T-helper 17 cell (primary cell): ENCODE measurements around the gene MAT1A. TPM values are rescaled to one million over a fixed set of nuclear protein-coding genes. Genes with fewer than 3 reads are reported as not detected.
"Not testable (repeated sequence)": the region's sequence is repeated elsewhere in the genome, so short reads cannot be mapped to it uniquely, and the experiment has no call there.

ENCODE experiments used
- ATAC-seq: fragments of 150-1000 bp; cut with Tn5 transposase; 2 replicates; pipeline ENCODE4 v1.10.0; 2021; ENCODE audit warnings: mild to moderate bottlenecking, moderate library complexity
- DNase-seq, 3 donors: peaks; one replicate each; pipeline versions ENCODE4 v3.0.0 to v3.0.0-alpha.2; 2020 to 2021
- H3K9me3 ChIP-seq: one replicate; pipeline ENCODE4 v1.7.0; 2013; ENCODE audit warnings: low read length, mild to moderate bottlenecking; ENCODE audit not compliant: control insufficient read depth, poor library complexity, severe bottlenecking
- H3K27ac Mint-ChIP-seq: one replicate; pipeline ENCODE4 v1.8.0; 2022; ENCODE audit warnings: mild to moderate bottlenecking, moderate library complexity, mixed read lengths
- H3K27me3 Mint-ChIP-seq: one replicate; pipeline ENCODE4 v1.8.0; 2022; ENCODE audit warnings: mixed read lengths
- H3K36me3 Mint-ChIP-seq: one replicate; pipeline ENCODE4 v1.8.0; 2022; ENCODE audit warnings: low read depth, mixed read lengths
- H3K4me1 Mint-ChIP-seq: one replicate; pipeline ENCODE4 v1.8.0; 2022; ENCODE audit warnings: mild to moderate bottlenecking, mixed read lengths
- H3K4me3 Mint-ChIP-seq: one replicate; pipeline ENCODE4 v1.8.0; 2022; ENCODE audit warnings: mild to moderate bottlenecking, moderate library complexity, mixed read lengths
- total RNA-seq, 4 donors: library from RNA in 2 of 4; stranded (reverse) in 2 of 4; gene quantifications; one replicate each; pipeline ENCODE4 v1.2.3 and lab custom pipeline; 2022 to 2026

MAT1A gene
- total RNA-seq, 2 donors from 2014 or later, result not detected

DNA sequence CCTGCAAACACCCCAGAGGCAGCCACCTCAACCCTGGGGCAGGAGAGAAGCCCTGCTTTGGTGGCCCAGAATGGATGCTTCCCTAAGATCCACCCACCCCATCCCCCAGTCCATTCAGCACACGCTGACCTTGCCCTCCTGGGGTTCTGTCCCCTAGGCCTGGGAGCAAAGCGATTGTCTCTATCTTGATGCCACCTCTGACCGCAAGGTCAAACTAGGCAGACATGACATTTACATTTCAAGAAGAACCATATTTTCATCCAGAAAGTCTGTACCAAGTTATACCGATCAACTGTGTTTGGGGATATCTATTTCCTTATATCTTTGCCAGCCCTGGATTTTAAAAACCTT lies 23.0 kb downstream of the MAT1A start:
- DNase-seq, result no peak
- peaks cover 25% of the 10 kb centered on the region for H3K27me3 Mint-ChIP-seq
- no peak overlapping the region for H3K4me3 Mint-ChIP-seq
- no peak overlapping the region for H3K27ac Mint-ChIP-seq
- H3K4me1 Mint-ChIP-seq, result no peaks in the 10 kb centered on the region
- no peaks in the 10 kb centered on the region for H3K9me3 ChIP-seq
- ATAC-seq, result no peak
- peaks cover 2% of the 10 kb centered on the region for H3K36me3 Mint-ChIP-seq

DNA sequence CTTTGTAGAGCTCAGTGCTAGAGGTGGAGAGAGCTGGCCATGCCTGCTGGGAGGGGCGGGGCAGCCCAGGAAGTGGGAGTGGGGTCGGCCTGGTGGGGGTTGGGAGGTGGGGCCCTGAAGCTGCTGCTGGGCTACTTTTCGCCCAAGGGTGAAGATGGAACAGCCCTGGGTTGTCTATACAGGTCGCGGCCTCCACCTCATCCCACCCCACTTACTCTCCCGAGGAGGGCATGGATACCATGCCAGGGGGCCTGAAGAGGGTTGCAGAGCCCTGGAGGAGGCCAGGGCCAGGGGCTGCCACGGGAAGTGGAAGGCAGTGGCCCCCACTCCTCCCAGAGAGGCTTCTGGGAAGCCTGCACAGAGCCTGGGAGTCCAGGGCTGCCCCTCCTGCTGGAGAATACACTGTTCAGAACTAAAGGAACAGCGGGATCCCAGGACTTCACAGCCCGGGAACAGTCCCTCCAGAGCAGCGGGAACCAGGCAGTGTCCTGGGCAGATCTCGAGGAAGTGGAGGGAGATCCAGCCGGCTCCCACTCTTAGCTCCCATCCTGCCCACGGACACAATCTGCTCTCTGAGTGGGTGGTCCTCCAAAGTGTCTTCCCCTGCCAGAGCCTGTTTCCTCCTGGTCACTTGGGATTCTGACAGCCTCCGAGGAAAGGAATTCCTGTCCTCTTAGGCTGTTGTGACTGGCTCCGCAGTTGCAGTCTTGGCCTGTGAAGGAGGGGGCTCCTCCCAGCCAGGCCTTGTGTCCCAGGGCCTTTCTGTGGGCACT lies 23.5 kb downstream of the MAT1A start:
- Mint-ChIP-seq H3K4me3 (no peak overlapping the region), H3K27me3 (peaks cover 20% of the 10 kb centered on the region), H3K27ac (no peak overlapping the region), H3K4me1 (no peaks in the 10 kb centered on the region), H3K36me3 (no peaks in the 10 kb centered on the region)
- H3K9me3 ChIP-seq, result no peaks in the 10 kb centered on the region
- ATAC-seq (no peak), DNase-seq (no peak)

DNA sequence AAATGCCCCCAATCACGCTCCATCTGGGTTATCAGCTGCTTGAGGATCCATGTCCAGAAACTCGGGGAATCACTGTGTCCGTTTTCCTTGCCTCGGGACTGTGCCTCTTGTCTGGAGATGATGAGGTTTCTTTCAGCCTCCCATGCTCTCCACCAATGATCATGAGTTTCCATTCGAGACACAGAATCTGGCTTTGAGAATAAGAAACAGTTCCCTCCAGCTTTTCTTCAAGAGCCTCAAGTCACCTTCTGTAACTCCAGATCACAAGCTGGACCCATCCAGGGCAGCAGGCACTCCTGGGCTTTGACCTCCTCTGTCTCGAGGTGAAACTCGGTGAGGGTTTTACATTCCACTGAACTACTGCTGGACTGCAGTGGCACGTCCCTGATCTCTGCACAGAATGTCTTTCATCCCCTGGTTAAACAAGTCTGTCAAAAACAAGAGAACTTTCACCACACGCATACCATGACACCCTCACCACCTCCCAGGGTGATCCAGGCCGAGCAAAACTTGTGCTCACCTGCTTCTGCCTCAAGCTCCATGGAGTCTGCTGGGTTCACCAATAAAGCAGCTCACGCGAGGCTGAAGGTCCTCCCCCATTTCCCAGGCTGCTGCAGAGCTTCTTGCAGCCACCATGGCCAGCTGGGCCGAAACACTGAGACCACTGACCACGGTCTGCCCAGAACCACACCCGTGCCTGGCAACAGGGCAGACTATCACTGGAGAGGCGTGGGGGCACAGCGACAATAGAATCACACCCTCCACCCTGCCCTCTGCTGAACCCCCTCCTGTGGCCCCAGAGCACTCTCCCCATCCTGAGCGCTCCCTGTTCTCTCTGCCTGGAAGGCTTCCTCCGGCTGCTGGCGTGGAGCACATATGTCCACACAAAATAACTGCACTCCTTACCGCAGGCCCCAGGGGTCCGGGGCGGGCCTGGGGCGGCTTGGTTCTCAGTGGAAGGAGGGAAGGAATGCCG lies 25.1 kb downstream of the MAT1A start:
- DNase-seq (no peak), ATAC-seq (no peak)
- Mint-ChIP-seq H3K36me3 (no peaks in the 10 kb centered on the region), H3K27me3 (peaks cover 19% of the 10 kb centered on the region), H3K4me1 (no peaks in the 10 kb centered on the region), H3K27ac (no peak overlapping the region), H3K4me3 (no peak overlapping the region)
- H3K9me3 ChIP-seq, result no peaks in the 10 kb centered on the region

DNA sequence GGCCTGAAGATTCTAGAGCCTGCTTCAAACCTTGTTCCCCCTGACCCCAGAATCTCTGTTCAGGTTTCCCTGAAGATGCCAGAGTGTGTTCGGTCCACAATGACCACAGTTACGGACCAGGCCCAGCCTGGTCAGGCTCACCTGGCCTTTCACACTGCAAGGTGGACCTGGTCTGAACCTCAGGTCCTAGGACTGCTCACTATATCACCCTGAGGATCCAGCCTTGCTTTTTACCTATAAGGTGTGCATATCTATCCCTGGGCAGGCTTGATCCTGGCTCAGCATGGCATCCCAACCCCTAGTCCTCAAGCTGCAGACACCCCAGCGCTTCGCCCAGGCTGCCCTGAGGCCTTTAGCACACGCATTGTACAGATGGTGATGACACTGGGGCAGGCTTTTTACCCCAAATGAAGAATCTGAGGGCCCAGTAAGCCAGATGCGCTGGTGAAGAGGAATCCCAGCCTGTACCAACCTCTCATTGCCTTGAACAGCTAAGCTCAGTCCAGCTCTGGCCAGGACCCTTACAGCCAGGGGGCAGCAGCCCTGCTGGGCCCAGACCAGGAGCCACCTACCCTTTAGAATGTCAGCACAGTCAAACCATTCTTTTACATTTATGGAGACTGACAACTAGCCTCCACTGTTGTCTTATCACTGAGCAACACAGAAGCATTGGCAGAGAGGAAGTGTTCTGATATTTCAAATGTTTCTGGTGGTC lies 28.0 kb downstream of the MAT1A start:
- no peak overlapping the region for H3K4me3 Mint-ChIP-seq
- ATAC-seq (no peak), DNase-seq (no peak)
- H3K4me1 Mint-ChIP-seq, result peaks cover under 1% of the 10 kb centered on the region
- H3K9me3 ChIP-seq, result no peaks in the 10 kb centered on the region
- peaks cover 33% of the 10 kb centered on the region for H3K27me3 Mint-ChIP-seq
- peaks cover under 1% of the 10 kb centered on the region for H3K36me3 Mint-ChIP-seq
- H3K27ac Mint-ChIP-seq, result no peak overlapping the region

DNA sequence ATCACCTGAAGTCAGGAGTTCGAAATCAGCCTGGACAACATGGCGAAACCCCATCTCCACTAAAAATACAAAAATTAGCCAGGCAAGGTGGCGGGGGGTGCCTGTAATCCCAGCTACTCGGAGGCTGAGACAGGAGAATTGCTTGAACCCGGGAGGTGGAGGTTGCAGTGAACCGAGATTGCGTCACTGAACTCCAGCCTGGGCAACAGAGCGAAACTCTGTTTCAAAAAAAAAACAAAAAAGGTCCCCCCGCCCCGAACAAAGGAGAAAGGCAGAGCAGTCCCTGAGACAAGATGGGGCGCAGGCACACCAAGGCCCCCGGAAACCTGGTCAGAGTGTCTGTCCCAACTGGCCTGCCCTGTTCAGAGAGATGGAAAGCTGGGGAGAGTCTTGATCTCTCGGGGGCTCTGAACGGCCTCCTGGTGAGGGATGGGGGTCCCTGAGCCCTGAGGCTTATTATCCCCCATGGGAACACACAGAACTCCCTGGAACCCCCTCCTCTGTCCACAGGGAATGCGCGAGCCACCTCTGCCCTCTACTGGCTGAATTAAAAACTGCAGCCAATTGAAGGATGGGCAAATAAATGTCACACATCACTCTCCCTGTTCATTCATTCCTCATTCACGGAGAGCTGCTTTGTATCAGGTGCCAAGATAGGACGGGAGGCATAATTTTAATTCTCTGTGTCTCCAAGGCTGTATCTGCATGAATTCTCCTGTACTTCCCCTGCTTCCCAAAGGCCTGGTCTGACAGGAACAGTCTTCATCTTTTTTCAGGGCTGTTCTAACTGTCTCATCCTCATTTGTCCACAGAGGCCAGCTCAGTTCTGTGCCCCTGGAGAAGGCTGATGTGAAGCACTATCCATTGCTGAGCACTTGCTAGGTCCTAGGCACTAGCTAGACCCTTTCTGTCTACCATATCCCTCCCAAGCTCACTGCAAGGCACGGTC lies 28.9 kb downstream of the MAT1A start:
- ATAC-seq (peak; percentile 57), DNase-seq (peak in 1 of 3 donors; percentile 23)
- H3K27ac Mint-ChIP-seq, result no peak overlapping the region
- H3K27me3 Mint-ChIP-seq, result peaks cover 42% of the 10 kb centered on the region
- no peak overlapping the region for H3K4me3 Mint-ChIP-seq
- H3K36me3 Mint-ChIP-seq, result peaks cover 5% of the 10 kb centered on the region
- peaks cover 4% of the 10 kb centered on the region for H3K4me1 Mint-ChIP-seq
- H3K9me3 ChIP-seq, result no peaks in the 10 kb centered on the region

DNA sequence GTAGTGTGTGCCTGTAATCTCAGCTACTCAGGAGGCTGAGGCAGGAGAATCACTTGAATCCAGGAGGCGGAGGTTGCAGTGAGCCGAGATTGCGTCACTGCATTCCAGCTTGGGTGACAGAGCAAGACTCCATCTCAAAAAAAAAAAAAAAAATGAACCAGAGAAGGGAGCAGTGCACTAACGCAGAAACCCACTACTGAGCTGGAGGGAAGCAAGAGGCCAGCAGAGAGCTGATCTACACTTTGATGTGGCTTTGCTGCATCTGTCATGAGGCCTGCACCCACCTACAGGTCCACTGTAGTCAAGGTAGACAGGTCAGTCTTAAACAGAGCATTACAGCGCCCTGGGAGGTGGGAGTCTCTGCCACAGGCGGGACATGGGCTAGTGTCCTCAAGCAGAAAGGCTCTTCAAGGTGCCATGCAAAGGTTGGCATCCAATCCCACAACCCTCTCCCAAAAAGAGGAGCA lies 30.0 kb downstream of the MAT1A start:
- H3K9me3 ChIP-seq, result no peaks in the 10 kb centered on the region
- peaks cover 4% of the 10 kb centered on the region for H3K4me1 Mint-ChIP-seq
- peaks cover 5% of the 10 kb centered on the region for H3K36me3 Mint-ChIP-seq
- DNase-seq (no peak), ATAC-seq (no peak)
- no peak overlapping the region for H3K4me3 Mint-ChIP-seq
- peaks cover 38% of the 10 kb centered on the region for H3K27me3 Mint-ChIP-seq
- no peak overlapping the region for H3K27ac Mint-ChIP-seq

DNA sequence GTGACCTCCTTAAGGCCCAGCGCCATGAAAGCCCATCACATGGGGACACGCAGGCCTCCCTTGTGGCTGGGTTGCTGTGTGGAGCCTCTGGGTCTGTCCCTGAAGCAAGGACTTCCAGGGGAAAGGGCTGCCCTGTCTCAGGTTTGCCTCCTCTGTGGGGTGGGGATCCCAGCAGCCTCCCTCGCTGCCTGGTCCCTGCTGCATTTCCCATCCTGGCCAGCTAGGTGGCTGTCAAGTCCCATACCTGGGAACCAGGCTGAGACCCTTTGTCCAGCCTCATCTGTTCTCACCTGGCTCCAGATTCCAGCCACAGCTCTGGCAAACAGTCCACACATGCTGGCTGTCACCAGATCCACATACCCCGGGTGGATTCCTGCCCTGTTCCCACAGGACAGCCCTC lies 32.7 kb downstream of the MAT1A start:
- H3K27me3 Mint-ChIP-seq, result peaks cover 41% of the 10 kb centered on the region
- ATAC-seq, DNase-seq, H3K27ac Mint-ChIP-seq, H3K4me1 Mint-ChIP-seq, H3K36me3 Mint-ChIP-seq, H3K9me3 ChIP-seq, H3K4me3 Mint-ChIP-seq: not testable (repeated sequence)

DNA sequence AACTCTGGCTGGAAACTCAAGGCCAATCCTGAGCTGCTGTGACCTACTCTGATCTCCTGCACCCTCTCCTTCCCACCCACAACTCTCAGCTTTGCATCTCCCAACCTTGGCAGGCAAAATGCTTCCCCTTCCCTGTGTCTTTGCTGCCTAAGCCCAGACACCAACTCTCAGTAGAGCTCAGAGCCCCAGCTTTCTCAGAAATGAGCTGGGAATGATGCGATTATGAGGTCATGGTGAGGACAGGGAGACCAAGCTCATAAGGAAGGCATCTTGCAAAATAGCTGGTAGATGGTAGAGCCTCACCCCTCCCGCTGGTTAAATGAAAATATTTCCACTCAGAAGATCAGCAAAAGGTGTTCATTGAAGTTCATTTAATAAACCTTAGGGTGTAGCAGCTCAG lies 34.7 kb downstream of the MAT1A start:
- H3K9me3 ChIP-seq, H3K27ac Mint-ChIP-seq, H3K4me3 Mint-ChIP-seq, H3K4me1 Mint-ChIP-seq, DNase-seq, H3K36me3 Mint-ChIP-seq, ATAC-seq: not testable (repeated sequence)
- H3K27me3 Mint-ChIP-seq, result peaks cover 41% of the 10 kb centered on the region

DNA sequence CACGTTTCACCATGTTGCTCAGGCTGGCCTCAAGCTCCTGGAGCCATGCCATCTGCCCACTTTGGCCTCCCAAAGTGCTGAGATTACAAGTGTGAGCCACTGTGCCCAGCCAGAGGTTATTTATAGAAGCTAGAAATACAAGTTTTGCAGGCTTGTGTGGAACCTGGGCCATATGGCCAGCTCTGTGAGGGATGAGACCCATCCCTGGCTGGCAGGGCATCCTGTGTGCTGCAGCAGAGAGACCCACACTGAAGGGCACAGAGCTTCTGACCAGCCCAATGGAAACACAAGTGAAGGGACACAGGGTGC lies 35.5 kb downstream of the MAT1A start:
- not testable (repeated sequence) for H3K27ac Mint-ChIP-seq, H3K4me3 Mint-ChIP-seq, DNase-seq, ATAC-seq, H3K9me3 ChIP-seq, H3K4me1 Mint-ChIP-seq, H3K36me3 Mint-ChIP-seq
- H3K27me3 Mint-ChIP-seq, result peaks cover 41% of the 10 kb centered on the region

DNA sequence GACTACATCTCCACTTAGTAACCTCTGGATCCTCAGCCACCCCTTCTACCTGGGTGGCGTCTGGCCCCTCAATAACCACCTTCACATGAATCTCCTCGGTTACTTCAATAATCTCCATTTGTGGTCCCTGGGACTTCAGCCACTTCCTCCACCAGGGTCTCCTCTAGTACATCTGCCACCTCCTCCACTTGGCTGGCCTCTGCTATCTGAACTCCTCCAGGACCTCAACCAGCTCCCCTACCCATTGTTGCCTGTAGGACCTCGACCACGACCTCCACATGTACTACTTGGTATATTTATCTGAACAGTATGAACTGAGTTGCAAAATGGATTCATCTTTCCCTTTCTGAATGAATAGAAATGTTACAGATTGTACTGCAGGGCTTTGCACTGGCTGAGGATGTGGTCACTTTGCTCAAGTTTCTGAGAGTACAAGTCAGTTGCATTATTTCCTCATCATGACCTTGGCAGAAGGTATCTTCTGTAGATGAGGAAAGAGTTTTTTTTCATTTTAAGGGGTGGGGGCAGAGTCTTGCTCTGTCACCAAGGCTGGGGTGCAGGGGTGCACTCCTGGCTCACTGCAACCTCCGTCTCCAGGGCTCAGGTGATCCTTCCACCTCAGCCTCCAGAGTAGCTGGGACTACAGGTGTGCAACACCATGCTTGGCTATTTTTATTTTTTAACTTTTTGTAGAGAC lies 36.0 kb downstream of the MAT1A start:
- no peaks in the 10 kb centered on the region for H3K9me3 ChIP-seq
- no peak overlapping the region for H3K27ac Mint-ChIP-seq
- no peak for ATAC-seq
- peaks cover 8% of the 10 kb centered on the region for H3K36me3 Mint-ChIP-seq
- no peak overlapping the region for H3K4me3 Mint-ChIP-seq
- peaks cover 10% of the 10 kb centered on the region for H3K4me1 Mint-ChIP-seq
- H3K27me3 Mint-ChIP-seq, result peaks cover 41% of the 10 kb centered on the region
- no peak for DNase-seq

DNA sequence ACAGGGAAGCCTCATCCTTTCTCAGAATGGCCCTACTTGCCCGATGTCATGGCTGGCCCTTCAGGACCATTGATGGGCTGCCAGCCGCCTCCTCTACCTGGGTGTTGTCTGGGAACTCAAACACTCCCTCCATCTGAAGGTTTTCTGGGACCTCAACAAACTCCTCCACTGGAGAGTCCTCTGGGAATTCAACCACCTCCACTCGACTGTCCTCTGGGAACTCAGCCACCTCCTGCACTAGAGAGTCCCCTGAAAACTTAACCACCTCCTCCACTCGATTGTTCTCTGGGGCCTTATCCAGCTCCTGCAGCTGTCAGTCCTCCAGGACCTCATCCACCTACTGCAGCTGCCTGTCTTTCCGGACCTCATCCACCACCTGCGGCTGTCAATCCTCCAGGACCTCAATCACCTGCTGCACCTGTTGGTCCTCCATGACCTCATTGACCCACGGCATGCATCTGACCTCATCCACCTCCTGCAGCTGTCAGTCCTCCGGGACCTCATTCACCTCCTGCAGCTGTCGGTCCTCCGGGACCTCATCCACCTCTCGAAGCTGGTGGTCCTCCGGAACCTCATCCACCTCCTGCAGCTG lies 37.1 kb downstream of the MAT1A start:
- peaks cover 10% of the 10 kb centered on the region for H3K4me1 Mint-ChIP-seq
- H3K36me3 Mint-ChIP-seq, result peaks cover 8% of the 10 kb centered on the region
- H3K27ac Mint-ChIP-seq, result no peak overlapping the region
- DNase-seq (no peak), ATAC-seq (no peak)
- peaks cover 40% of the 10 kb centered on the region for H3K27me3 Mint-ChIP-seq
- H3K4me3 Mint-ChIP-seq, result no peak overlapping the region
- no peaks in the 10 kb centered on the region for H3K9me3 ChIP-seq
